ENCODE data around the gene PACRG. TPM values are rescaled to one million over a fixed set of nuclear protein-coding genes. Genes with fewer than 3 reads are reported as not detected.

The PACRG gene
- total and polyA plus RNA-seq, 3 donors from 2014 or later, result 54.0 to 84.6 (median 81.7) TPM

DNA sequence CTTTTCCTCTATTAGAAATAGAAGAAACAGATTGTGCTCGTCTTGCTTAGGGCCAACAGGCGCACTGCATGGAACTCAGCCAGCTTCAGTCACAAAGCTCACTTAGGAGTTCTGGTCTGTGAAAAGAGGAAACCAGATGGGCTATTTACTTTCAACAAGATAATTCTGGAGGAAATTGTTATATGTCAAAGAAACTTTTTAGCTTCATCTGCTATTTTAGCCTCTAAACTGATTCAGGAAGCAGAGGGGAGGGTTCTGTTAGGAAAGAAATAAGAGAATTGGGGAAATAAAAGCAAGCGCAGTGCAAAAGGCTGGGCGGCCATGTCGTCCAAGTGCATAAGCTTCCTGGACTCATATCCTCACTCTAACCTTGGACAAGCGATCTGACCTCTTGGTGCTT is 21.5 kb upstream of the PACRG start:
- H3K27ac ChIP-seq, result peak overlapping the region; percentile 39 to 68
- H3K4me1 ChIP-seq, result peaks cover 7% of the 10 kb centered on the region
- H3K36me3 ChIP-seq (ENCODE audit: low read depth, missing control alignments), result no peaks in the 10 kb centered on the region
- 28 to 29% methylated on average over 6 of the region's 6 CpGs for WGBS, 2 donors
- no peaks in the 10 kb centered on the region for H3K27me3 ChIP-seq
- TF ChIP-seq CTCF (IDR thresholded peaks at IDR 0.05), result no peak
- TF ChIP-seq POLR2A (IDR thresholded peaks at IDR 0.05), result no peak
- no peaks in the 10 kb centered on the region for H3K9me3 ChIP-seq
- intact Hi-C loops (cut with DNase I; ENCODE audit: low total_unique reads), result no loop called here
- H3K4me3 ChIP-seq, result no peak overlapping the region
- DNase-seq, result peak; percentile 89

DNA sequence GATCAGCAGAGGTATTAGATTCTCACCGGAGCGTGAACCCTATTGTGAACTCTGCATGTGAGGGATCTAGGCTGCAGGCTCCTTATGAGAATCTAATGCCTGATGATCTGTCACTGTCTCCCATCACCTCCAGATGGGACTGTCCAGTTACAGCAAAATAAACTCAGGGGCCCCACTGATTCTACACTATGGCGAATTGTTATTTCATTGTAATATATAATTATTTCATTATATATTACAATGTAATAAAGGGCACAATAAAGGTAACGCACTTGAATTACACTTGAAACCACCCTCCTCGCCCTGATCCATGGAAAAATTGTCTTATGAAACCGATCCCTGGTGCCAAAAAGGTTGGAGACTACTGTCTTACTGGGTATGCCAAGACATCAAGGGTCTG is 18.8 kb upstream of the PACRG start:
- DNase-seq, result no peak
- intact Hi-C loops (cut with DNase I; ENCODE audit: low total_unique reads), result no loop called here
- H3K27ac ChIP-seq, result no peak overlapping the region
- no peak for TF ChIP-seq CTCF (IDR thresholded peaks at IDR 0.05)
- no peak for TF ChIP-seq POLR2A (IDR thresholded peaks at IDR 0.05)
- H3K27me3 ChIP-seq, result no peaks in the 10 kb centered on the region
- peaks cover 7% of the 10 kb centered on the region for H3K4me1 ChIP-seq
- no peaks in the 10 kb centered on the region for H3K9me3 ChIP-seq
- no peak overlapping the region for H3K4me3 ChIP-seq
- 92 to 96% methylated on average over 6 of the region's 6 CpGs for WGBS, 2 donors
- H3K36me3 ChIP-seq (ENCODE audit: low read depth, missing control alignments), result no peaks in the 10 kb centered on the region

GRCh38 chr6:162709431-162709830 is 18.3 kb upstream of the PACRG start:
- no peaks in the 10 kb centered on the region for H3K36me3 ChIP-seq (ENCODE audit: low read depth, missing control alignments)
- H3K27me3 ChIP-seq, result no peaks in the 10 kb centered on the region
- H3K4me1 ChIP-seq, result peaks cover 7% of the 10 kb centered on the region
- DNase-seq, result no peak
- no peaks in the 10 kb centered on the region for H3K9me3 ChIP-seq
- no peak overlapping the region for H3K27ac ChIP-seq
- WGBS, 2 donors, result 92 to 93% methylated on average over 4 of the region's 4 CpGs
- intact Hi-C loops (cut with DNase I; ENCODE audit: low total_unique reads), result no loop called here
- H3K4me3 ChIP-seq, result no peak overlapping the region
- TF ChIP-seq CTCF (IDR thresholded peaks at IDR 0.05) (no peak), POLR2A (IDR thresholded peaks at IDR 0.05) (no peak)

DNA sequence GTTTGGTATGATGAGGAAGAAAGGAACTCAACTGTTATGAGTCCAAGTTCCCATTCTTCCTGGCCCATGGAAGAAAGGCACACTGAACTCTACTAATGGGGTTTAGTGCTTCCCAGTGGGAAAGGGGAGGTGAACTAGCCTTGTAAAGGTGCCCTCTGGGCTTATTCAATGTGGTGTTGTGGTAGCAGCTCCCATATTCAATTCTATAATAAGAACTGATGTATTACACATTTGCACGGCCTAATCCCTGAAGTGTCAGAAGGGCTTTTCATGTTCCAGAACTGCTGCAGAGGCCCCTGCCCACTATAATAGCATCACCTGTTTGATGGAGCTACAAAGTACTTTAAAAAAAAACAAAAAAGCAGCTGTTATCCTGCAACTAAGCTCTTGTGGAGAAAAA is 17.4 kb upstream of the PACRG start:
- H3K36me3 ChIP-seq (ENCODE audit: low read depth, missing control alignments), result no peaks in the 10 kb centered on the region
- no peaks in the 10 kb centered on the region for H3K9me3 ChIP-seq
- 92 to 100% methylated on average over 1 of the region's 1 CpG for WGBS, 2 donors
- H3K27ac ChIP-seq, result no peak overlapping the region
- peaks cover 6% of the 10 kb centered on the region for H3K4me1 ChIP-seq
- intact Hi-C loops (cut with DNase I; ENCODE audit: low total_unique reads), result no loop called here
- H3K27me3 ChIP-seq, result no peaks in the 10 kb centered on the region
- no peak for TF ChIP-seq CTCF (IDR thresholded peaks at IDR 0.05)
- TF ChIP-seq POLR2A (IDR thresholded peaks at IDR 0.05), result no peak
- no peak overlapping the region for H3K4me3 ChIP-seq
- no peak for DNase-seq

GRCh38 chr6:162710936-162711335 is 16.8 kb upstream of the PACRG start:
- TF ChIP-seq CTCF (IDR thresholded peaks at IDR 0.05), result no peak
- no peak for TF ChIP-seq POLR2A (IDR thresholded peaks at IDR 0.05)
- no peak overlapping the region for H3K4me3 ChIP-seq
- 95 to 96% methylated on average over 2 of the region's 2 CpGs for WGBS, 2 donors
- no peaks in the 10 kb centered on the region for H3K9me3 ChIP-seq
- no peaks in the 10 kb centered on the region for H3K27me3 ChIP-seq
- intact Hi-C loops (cut with DNase I; ENCODE audit: low total_unique reads), result no loop called here
- peaks cover under 1% of the 10 kb centered on the region for H3K4me1 ChIP-seq
- H3K36me3 ChIP-seq (ENCODE audit: low read depth, missing control alignments), result no peaks in the 10 kb centered on the region
- H3K27ac ChIP-seq, result no peak overlapping the region
- no peak for DNase-seq

Measured in testis (tissue), 3 donors.